SJSA1 (cell line): Measurements from ENCODE around the gene RPP25L. TPM values are rescaled to one million over a fixed set of nuclear protein-coding genes. Genes with fewer than 3 reads are reported as not detected.

Source experiments
- DNase-seq, 2 experiments: peaks; one replicate each; pipeline ENCODE4 v3.0.0-alpha.2; 2015 to 2020; ENCODE audit warnings: low spot score in 2 of 2, low read depth in 1 of 2
- H3K27ac ChIP-seq: fragments of 250-450 bp; sonication (Bioruptor Pico); 2 replicates; pipeline ENCODE4 v1.5.1; 2020; ENCODE audit warnings: mild to moderate bottlenecking, moderate library complexity
- H3K27me3 ChIP-seq: fragments of 250-450 bp; sonication (Bioruptor Pico); replicated peaks from 2 replicates; pipeline ENCODE4 v1.5.1; 2020; ENCODE audit warnings: mild to moderate bottlenecking, moderate library complexity
- H3K36me3 ChIP-seq: fragments of 250-450 bp; sonication (Bioruptor Pico); 2 replicates; pipeline ENCODE4 v1.5.1; 2020; ENCODE audit warnings: mild to moderate bottlenecking
- H3K4me1 ChIP-seq: fragments of 250-450 bp; sonication (Bioruptor Pico); replicated peaks from 2 replicates; pipeline ENCODE4 v1.6.1; 2021; ENCODE audit warnings: mild to moderate bottlenecking
- H3K4me3 ChIP-seq: fragments of 250-450 bp; sonication (Bioruptor Pico); 2 replicates; pipeline ENCODE4 v1.5.1; 2020; ENCODE audit warnings: mild to moderate bottlenecking
- H3K9me3 ChIP-seq: fragments of 250-450 bp; sonication (Bioruptor Pico); replicated peaks from 2 replicates; pipeline ENCODE4 v1.5.1; 2020; ENCODE audit warnings: mild to moderate bottlenecking
- total RNA-seq: library from RNA; depleted of rRNA; stranded (reverse); fragments of >200 nt; shearing (Covaris generic); gene quantifications from 2 replicates; pipeline ENCODE4 v1.2.3, GENCODE V29; 2014

The RPP25L gene
- total RNA-seq, 1 experiment from 2014 or later = 12.3 TPM

DNA sequence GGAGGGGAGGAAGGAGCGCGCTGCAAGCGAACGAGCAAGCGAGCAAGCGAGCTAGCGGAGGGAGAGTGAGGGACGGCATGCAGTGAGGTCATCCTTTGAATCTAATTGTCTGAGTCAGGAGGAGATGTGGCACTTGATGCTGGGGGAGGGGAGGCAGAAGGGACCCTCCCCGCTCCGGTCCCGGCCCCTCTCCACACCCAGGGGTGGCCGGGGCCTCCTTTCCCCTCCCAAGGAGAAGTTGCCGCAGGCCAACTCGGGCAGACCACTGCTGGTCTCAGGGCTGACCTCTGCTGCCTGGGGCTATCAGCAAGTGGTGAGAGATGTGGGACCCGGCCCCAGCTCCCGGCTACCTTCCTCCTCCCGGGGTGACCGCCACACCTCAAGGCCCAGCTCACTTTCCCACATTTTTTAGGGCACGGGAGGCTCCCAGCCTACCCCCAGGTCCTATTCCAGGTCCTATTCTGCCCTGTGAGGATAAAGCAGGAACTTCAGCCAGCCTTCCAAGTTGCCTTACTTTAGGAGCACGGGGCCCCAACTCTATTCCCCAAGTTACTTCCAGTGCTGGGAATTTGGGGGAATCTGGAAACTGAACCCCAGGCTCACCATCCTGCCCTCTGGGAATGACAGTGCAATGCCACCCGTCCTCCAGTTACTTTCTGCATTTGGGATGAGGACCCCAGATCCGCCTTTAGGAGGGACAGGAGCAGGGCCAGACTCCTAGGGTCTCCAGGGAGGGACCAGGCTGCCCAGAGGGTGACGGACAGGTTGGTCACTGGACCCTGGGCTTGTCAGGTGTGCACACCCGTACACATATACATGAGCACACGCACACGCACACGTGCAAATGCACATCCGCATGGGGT, 33.4 kb downstream of the RPP25L start:
- no peak for DNase-seq
- H3K4me1 ChIP-seq = no peaks in the 10 kb centered on the region
- H3K27me3 ChIP-seq = peaks cover 4% of the 10 kb centered on the region; the same call in 1 of the 2 replicates
- H3K9me3 ChIP-seq = no peaks in the 10 kb centered on the region
- no peak overlapping the region for H3K27ac ChIP-seq
- no peak overlapping the region for H3K4me3 ChIP-seq
- no peaks in the 10 kb centered on the region for H3K36me3 ChIP-seq

DNA sequence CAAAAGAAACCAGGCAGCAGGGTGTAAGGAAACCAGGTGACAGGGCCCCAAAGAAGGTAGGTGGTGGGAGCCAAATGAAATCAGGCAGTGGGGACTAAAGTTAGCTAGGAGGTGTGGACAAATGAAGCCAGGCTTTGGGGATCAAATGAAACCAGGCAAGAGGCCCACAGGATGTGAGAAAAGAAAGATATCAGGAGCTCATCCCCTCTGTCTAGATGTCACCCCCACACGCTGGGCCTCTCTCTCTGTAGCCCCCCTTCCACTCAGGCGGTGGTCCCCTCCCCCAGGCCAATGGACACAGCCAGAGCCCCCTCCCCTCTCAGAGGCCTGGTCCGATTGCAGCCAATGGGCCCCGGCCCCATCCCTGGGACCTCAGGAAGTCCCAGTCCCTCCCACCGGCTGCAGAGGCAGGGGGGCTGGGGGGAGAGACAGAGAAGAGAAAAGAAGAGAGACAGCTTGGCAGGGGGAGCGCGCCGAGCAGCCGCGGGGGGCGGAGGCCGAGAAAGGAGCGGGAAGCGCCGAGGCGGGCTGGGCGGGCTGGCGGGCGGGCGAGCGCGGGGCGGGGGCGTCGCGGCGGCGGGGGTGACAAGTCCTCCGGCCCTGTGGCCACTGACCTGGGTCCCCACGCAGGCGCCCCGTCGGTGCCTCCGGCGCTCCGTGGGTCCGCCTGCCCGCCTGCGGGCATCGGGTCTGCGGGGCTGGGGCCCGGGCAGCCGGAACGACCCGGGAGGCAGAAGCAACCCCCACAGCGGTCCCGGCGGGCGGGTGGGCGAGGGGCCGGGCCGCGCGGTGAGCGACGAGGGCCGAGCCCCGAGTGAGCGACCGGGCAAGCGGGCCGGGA, 34.3 kb downstream of the RPP25L start:
- no peak for DNase-seq
- Histone ChIP-seq H3K27ac (no peak overlapping the region), H3K4me1 (no peaks in the 10 kb centered on the region), H3K27me3 (peaks cover 4% of the 10 kb centered on the region; the same call in 1 of the 2 replicates), H3K9me3 (no peaks in the 10 kb centered on the region), H3K36me3 (no peaks in the 10 kb centered on the region), H3K4me3 (no peak overlapping the region)

GRCh38 chr9:34576597-34577399, 35.1 kb downstream of the RPP25L start:
- Histone ChIP-seq H3K4me1 (no peaks in the 10 kb centered on the region), H3K4me3 (no peak overlapping the region), H3K36me3 (no peaks in the 10 kb centered on the region), H3K9me3 (no peaks in the 10 kb centered on the region), H3K27ac (no peak overlapping the region), H3K27me3 (peaks cover 4% of the 10 kb centered on the region; the same call in 1 of the 2 replicates)
- DNase-seq = no peak

DNA sequence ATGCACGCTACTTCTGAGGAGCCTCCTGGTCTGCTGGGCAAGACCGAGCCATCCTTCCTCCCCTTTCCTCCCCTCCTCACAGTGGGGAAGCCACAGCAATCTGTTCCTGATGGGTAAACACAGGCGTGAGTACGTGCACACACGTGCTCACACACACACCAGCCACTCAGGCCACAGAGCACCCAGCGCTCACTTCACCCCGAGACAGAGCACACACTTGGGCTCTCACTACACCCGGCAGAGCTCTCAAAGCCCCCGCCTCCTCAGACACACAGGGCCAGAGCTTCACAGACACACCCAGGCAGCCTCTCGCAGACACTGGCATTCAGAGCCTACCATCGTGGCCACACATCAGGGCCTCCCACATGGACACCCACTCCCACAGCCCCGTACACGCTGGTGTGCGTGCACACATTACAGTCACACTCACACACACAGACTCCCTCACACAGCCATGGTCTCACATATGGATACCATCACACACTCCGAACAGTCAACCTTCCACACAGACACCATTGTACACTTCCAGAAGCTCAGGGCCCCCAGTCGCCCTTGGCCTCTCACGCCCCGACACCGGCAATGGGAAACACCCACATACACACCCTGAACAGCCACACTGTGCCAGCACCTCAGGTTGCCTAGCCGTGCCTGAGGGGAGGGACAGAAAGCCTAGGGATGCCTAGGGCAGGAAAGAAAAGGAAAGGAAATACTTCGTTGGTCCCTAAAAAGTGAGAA, 35.9 kb downstream of the RPP25L start:
- no peak for DNase-seq
- Histone ChIP-seq H3K27ac (no peak overlapping the region), H3K4me1 (no peaks in the 10 kb centered on the region)

DNA sequence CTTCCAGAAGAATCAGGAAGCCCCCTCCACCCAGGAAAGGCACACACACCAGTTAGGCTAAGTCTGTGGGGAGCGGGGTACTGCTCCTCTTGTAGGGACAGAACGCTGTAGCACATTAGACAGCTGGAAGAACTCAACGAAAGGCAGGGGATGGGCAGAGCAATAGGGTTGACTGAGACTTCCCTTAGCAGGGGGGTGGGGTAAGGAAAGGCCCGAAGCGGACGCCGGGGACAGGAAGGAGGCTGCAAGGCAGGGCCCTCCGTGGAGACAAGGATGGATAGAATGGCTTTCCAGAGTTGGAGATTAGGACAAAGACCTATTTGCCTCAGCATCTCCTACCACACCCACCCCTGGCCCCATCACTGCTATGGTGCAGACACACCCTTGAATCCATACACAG, 36.7 kb downstream of the RPP25L start:
- no peaks in the 10 kb centered on the region for H3K36me3 ChIP-seq
- no peaks in the 10 kb centered on the region for H3K4me1 ChIP-seq
- H3K27me3 ChIP-seq = peaks cover 4% of the 10 kb centered on the region; the same call in 1 of the 2 replicates
- DNase-seq = no peak
- H3K27ac ChIP-seq = no peak overlapping the region
- H3K4me3 ChIP-seq = no peak overlapping the region
- no peaks in the 10 kb centered on the region for H3K9me3 ChIP-seq

More for the DNA sequence above, 35.9 kb downstream of the RPP25L start:
- Histone ChIP-seq H3K36me3 (no peaks in the 10 kb centered on the region), H3K9me3 (no peaks in the 10 kb centered on the region), H3K27me3 (peaks cover 4% of the 10 kb centered on the region; the same call in 1 of the 2 replicates), H3K4me3 (no peak overlapping the region)

DNA sequence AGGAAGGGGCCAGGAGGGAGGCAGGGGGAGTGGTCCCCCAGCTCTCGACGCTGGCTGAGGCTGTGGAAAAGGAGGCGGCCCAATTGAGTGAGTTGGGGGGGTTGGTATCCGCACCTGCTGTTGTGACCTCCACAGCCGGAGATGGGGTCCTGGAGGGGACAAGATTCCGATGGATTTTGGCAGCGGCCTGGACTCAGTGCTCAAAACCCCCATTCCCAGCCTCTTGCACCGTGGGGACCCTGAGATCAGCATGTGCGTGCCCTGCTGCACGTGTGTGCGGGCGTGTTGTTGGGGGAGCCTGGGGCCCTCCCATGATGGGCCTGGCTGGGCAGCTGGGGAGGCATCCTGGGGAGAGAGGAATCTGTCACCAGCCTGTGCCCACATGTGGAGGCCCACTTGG, 37.3 kb downstream of the RPP25L start:
- Histone ChIP-seq H3K27ac (no peak overlapping the region), H3K4me3 (no peak overlapping the region), H3K9me3 (no peaks in the 10 kb centered on the region), H3K36me3 (no peaks in the 10 kb centered on the region), H3K4me1 (no peaks in the 10 kb centered on the region), H3K27me3 (peaks cover 4% of the 10 kb centered on the region; the same call in 1 of the 2 replicates)
- no peak for DNase-seq

DNA sequence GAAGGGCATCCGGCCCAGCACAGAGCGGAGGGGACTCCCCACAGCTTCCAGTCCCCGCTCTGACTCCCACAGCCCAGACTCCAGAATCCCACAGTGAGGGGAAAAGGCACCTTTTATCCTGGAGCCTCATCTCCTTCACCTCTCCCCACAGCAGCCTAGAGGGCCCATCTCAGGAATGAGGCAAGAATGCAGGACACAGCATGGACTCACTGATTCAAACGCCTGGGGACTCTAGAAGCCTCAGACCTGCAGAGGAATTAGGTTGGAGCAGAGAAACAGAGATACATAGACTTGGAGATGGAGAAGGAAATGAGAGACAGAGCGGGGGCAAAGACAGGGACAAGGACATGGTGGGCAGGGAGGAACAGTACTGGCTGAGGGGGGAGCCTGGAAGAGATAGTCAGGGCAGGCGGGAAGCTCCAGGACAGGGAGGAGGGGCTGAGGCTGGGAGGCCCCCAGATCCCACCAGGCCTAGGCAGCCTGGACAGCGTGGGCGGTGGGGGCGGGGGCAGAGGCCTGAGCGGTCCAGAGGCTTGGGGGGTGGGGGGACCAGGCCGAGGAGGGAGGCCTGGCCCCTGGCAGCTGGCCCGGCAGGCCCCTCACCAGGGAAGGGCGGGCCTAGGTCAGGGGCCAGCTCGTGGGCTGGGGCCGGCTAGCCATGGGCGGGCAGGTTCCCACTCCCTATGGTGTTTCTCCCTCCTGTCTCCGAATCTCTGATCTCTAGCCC, 38.1 kb downstream of the RPP25L start:
- no peak overlapping the region for H3K27ac ChIP-seq
- H3K4me1 ChIP-seq = no peaks in the 10 kb centered on the region
- H3K9me3 ChIP-seq = no peaks in the 10 kb centered on the region
- DNase-seq = no peak
- H3K36me3 ChIP-seq = no peaks in the 10 kb centered on the region
- H3K4me3 ChIP-seq = no peak overlapping the region
- peaks cover 4% of the 10 kb centered on the region; the same call in 1 of the 2 replicates for H3K27me3 ChIP-seq

GRCh38 chr9:34572628-34573027, 39.3 kb downstream of the RPP25L start:
- Histone ChIP-seq H3K36me3 (no peaks in the 10 kb centered on the region), H3K4me3 (no peak overlapping the region), H3K9me3 (no peaks in the 10 kb centered on the region), H3K27me3 (no peaks in the 10 kb centered on the region), H3K27ac (no peak overlapping the region), H3K4me1 (no peaks in the 10 kb centered on the region)
- DNase-seq = no peak

GRCh38 chr9:34572092-34572491, 39.8 kb downstream of the RPP25L start:
- no peaks in the 10 kb centered on the region for H3K27me3 ChIP-seq
- H3K4me3 ChIP-seq = no peak overlapping the region
- no peaks in the 10 kb centered on the region for H3K9me3 ChIP-seq
- no peaks in the 10 kb centered on the region for H3K36me3 ChIP-seq
- no peak overlapping the region for H3K27ac ChIP-seq
- DNase-seq = no peak
- no peaks in the 10 kb centered on the region for H3K4me1 ChIP-seq

- Histone ChIP-seq H3K4me1 (no peaks in the 10 kb centered on the region), H3K4me3 (no peak overlapping the region), H3K27me3 (no peaks in the 10 kb centered on the region), H3K36me3 (no peaks in the 10 kb centered on the region), H3K9me3 (no peaks in the 10 kb centered on the region), H3K27ac (no peak overlapping the region)
- DNase-seq = no peak
These were observed 40.5 kb downstream of the RPP25L start for GRCh38 chr9:34571481-34571810.

GRCh38 chr9:34570809-34571480, 41.0 kb downstream of the RPP25L start:
- Histone ChIP-seq H3K4me3 (no peak overlapping the region), H3K27ac (no peak overlapping the region), H3K9me3 (no peaks in the 10 kb centered on the region), H3K27me3 (no peaks in the 10 kb centered on the region), H3K4me1 (no peaks in the 10 kb centered on the region), H3K36me3 (no peaks in the 10 kb centered on the region)
- DNase-seq = no peak

- H3K27me3 ChIP-seq = no peaks in the 10 kb centered on the region
- H3K36me3 ChIP-seq = no peaks in the 10 kb centered on the region
- H3K4me1 ChIP-seq = no peaks in the 10 kb centered on the region
- no peak overlapping the region for H3K27ac ChIP-seq
- H3K4me3 ChIP-seq = no peak overlapping the region
- no peak for DNase-seq
- H3K9me3 ChIP-seq = no peaks in the 10 kb centered on the region
These were observed 41.5 kb downstream of the RPP25L start for GRCh38 chr9:34570376-34570775.
